GM12878 (cell line): ENCODE results near the gene WDR76. TPM values are rescaled to one million over a fixed set of nuclear protein-coding genes. Genes with fewer than 3 reads are reported as not detected.

Experiments
- BCLAF1 ChIP-seq: fragments of 450-650 bp; IDR thresholded peaks from 2 replicates; pipeline ENCODE4 v1.6.1; 2017; ENCODE audit warnings: antibody characterized with exemption, mild to moderate bottlenecking, moderate library complexity
- CBX3 ChIP-seq: fragments of 200-600 bp; sonication (generic); IDR thresholded peaks from 2 replicates; pipeline ENCODE4 v1.6.1; 2016; ENCODE audit warnings: low read depth, borderline replicate concordance
- ETV6 ChIP-seq, 2 experiments: fragments of 450-650 bp in 1 of 2; IDR thresholded peaks in 1 of 2; conservative IDR thresholded peaks in 1 of 2; 2 replicates each; pipeline ENCODE4 v1.6.1; 2014; ENCODE audit warnings: antibody characterized with exemption in 1 of 2, borderline replicate concordance in 1 of 2, low read depth in 1 of 2, mild to moderate bottlenecking in 1 of 2, moderate library complexity in 1 of 2
- MLLT1 ChIP-seq: fragments of 450-650 bp; IDR thresholded peaks from 2 replicates; pipeline ENCODE4 v1.6.1; 2016; ENCODE audit warnings: mild to moderate bottlenecking
- MTA2 ChIP-seq: fragments of 450-650 bp; IDR thresholded peaks from 2 replicates; pipeline ENCODE4 v1.6.1; 2016; ENCODE audit warnings: low read depth, mild to moderate bottlenecking, moderate library complexity
- MTA3 ChIP-seq: IDR thresholded peaks from 2 replicates; pipeline ENCODE4 v1.6.1; 2012; ENCODE audit warnings: low read length, inconsistent platforms, borderline replicate concordance
- MYB ChIP-seq: fragments of 150-350 bp; IDR thresholded peaks from 2 replicates; pipeline ENCODE4 v1.6.1; 2014; ENCODE audit warnings: mild to moderate bottlenecking, low read depth, low read length, borderline replicate concordance
- MYC ChIP-seq: IDR thresholded peaks from 2 replicates; pipeline ENCODE4 v1.6.1; 2011; ENCODE audit warnings: mild to moderate bottlenecking, low read length, moderate library complexity, inconsistent platforms; ENCODE audit not compliant: insufficient read depth, insufficient replicate concordance, insufficient read length, severe bottlenecking
- NKRF ChIP-seq: fragments of 450-650 bp; conservative IDR thresholded peaks from 2 replicates; pipeline ENCODE4 v1.6.1; 2017; ENCODE audit warnings: mild to moderate bottlenecking, moderate library complexity
- NR2C1 ChIP-seq: fragments of 450-650 bp; IDR thresholded peaks from 2 replicates; pipeline ENCODE4 v1.6.1; 2017; ENCODE audit warnings: antibody characterized with exemption, mild to moderate bottlenecking, moderate library complexity
- NRF1 ChIP-seq: conservative IDR thresholded peaks from 2 replicates; pipeline ENCODE4 v1.6.1; 2011; ENCODE audit warnings: mild to moderate bottlenecking, low read depth, low read length, improper control_type of control experiment
- POU2F2 ChIP-seq: IDR thresholded peaks from 3 replicates; pipeline ENCODE4 v1.6.1; 2011; ENCODE audit warnings: low read depth, mild to moderate bottlenecking, low read length, borderline replicate concordance
- RBBP5 ChIP-seq: fragments of 200-600 bp; sonication (generic); conservative IDR thresholded peaks from 2 replicates; pipeline ENCODE4 v1.6.1; 2016
- TCF7 ChIP-seq: IDR thresholded peaks from 2 replicates; pipeline ENCODE4 v1.6.1; 2014; ENCODE audit warnings: antibody characterized with exemption, borderline replicate concordance
- ZBED1 ChIP-seq: IDR thresholded peaks from 2 replicates; pipeline ENCODE4 v1.6.1; 2016; ENCODE audit warnings: borderline replicate concordance
- polyA plus RNA-seq, 11 experiments: library from polyadenylated mRNA; depleted of rRNA in 4 of 11; unstranded in 6 of 11; stranded (reverse) in 5 of 11; fragments of >200 nt; fragmentation: Nextera tagmentation in 4 of 11; fragmentation: Illumina TruSeq in 1 of 11; extraction: Ambion mirVana in 4 of 11; extraction: Trizol in 1 of 11; gene quantifications; 1 replicate in 1 of 11; 2 replicates in 10 of 11; pipeline versions ENCODE4 v1.2.1 to v1.2.3, GENCODE V29; 2011 to 2016; ENCODE audit warnings: inconsistent platforms in 2 of 11, missing spikeins in 2 of 11, low read depth in 1 of 11
- total RNA-seq, 4 experiments: library from RNA; depleted of rRNA in 3 of 4; stranded (reverse); fragments of >200 nt in 3 of 4; fragmentation: Illumina TruSeq in 1 of 4; extraction: Trizol in 1 of 4; gene quantifications; 2 replicates each; pipeline versions ENCODE4 v1.2.1 to v1.2.3, GENCODE V29; 2013 to 2021
- TF ChIP-seq, protein P1 (sequence below): fragments of 450-650 bp; IDR thresholded peaks from 2 replicates; pipeline ENCODE4 v1.6.1; 2016; ENCODE audit warnings: mild to moderate bottlenecking, moderate library complexity, borderline replicate concordance
- TF ChIP-seq, protein P2 (sequence below): fragments of 450-650 bp; IDR thresholded peaks from 2 replicates; pipeline ENCODE4 v1.6.1; 2016; ENCODE audit warnings: mild to moderate bottlenecking

Gene WDR76
- total and polyA plus RNA-seq, 10 of the 15 experiments (the other 5 are each of a cell fraction or from before 2014, with no cell fraction given) = 8.0 to 59.7 (median 34.5) TPM

DNA sequence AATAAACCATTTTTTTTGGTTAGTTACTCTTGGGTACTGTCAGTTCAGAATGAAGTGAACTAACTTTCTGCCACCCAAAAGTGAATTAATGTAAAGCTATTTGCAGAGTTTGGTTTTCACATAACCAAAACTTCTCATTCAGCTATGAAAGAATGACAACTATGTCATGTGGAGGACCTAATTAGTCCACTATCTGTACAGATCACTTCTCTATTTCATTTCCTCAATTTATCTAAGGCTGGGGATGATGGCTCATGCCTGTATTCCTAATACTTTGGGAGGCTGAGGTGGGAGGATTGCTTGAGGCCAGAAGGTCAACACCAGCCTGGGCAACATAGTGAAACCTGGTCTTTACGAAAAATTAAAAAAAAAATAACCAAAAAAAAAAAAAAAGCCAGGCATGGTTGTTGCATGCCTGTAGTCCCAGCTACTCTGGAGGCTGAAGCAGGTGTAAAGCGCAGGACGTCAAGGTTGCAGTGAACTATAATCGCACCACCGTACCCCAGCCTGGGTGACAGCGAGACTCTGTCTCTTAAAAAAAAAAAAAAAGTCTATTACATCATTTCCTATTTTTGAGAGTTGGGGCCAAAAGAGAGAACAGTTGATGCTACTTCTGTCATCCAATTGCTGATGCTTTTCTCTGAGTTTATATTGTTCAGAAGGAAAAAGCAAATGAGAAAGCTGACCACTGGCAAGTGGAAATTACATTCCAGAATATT is 17.7 kb upstream of the WDR76 start (continued):
- TF ChIP-seq ETV6 (conservative IDR thresholded peaks at IDR 0.05 in 1 of 2, IDR thresholded peaks at IDR 0.05 in 1 of 2; ENCODE audit: borderline replicate concordance in 1 of 2, low read depth in 1 of 2) (no peak), NR2C1 (no peak), MTA2 (peak; percentile 100), MYC (no peak), ZBED1 (0 out of 2 replicates have a peak, but pooled peaks have one; percentile 5), BCLAF1 (no peak), RBBP5 (no peak), MTA3 (no peak; the same call in 1 of the 2 replicates), NRF1 (no peak), MLLT1 (peak; percentile 83; the same call in 1 of the 2 replicates), NKRF (no peak), TCF7 (no peak), MYB (no peak), CBX3 (no peak), POU2F2 (no peak)
- TF ChIP-seq, protein P1, sequence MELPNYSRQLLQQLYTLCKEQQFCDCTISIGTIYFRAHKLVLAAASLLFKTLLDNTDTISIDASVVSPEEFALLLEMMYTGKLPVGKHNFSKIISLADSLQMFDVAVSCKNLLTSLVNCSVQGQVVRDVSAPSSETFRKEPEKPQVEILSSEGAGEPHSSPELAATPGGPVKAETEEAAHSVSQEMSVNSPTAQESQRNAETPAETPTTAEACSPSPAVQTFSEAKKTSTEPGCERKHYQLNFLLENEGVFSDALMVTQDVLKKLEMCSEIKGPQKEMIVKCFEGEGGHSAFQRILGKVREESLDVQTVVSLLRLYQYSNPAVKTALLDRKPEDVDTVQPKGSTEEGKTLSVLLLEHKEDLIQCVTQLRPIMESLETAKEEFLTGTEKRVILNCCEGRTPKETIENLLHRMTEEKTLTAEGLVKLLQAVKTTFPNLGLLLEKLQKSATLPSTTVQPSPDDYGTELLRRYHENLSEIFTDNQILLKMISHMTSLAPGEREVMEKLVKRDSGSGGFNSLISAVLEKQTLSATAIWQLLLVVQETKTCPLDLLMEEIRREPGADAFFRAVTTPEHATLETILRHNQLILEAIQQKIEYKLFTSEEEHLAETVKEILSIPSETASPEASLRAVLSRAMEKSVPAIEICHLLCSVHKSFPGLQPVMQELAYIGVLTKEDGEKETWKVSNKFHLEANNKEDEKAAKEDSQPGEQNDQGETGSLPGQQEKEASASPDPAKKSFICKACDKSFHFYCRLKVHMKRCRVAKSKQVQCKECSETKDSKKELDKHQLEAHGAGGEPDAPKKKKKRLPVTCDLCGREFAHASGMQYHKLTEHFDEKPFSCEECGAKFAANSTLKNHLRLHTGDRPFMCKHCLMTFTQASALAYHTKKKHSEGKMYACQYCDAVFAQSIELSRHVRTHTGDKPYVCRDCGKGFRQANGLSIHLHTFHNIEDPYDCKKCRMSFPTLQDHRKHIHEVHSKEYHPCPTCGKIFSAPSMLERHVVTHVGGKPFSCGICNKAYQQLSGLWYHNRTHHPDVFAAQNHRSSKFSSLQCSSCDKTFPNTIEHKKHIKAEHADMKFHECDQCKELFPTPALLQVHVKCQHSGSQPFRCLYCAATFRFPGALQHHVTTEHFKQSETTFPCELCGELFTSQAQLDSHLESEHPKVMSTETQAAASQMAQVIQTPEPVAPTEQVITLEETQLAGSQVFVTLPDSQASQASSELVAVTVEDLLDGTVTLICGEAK = no peak
- TF ChIP-seq, protein P2, sequence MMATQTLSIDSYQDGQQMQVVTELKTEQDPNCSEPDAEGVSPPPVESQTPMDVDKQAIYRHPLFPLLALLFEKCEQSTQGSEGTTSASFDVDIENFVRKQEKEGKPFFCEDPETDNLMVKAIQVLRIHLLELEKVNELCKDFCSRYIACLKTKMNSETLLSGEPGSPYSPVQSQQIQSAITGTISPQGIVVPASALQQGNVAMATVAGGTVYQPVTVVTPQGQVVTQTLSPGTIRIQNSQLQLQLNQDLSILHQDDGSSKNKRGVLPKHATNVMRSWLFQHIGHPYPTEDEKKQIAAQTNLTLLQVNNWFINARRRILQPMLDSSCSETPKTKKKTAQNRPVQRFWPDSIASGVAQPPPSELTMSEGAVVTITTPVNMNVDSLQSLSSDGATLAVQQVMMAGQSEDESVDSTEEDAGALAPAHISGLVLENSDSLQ = peak; percentile 58
